ENCODE results near the gene SAMD10. TPM values are rescaled to one million over a fixed set of nuclear protein-coding genes. Genes with fewer than 3 reads are reported as not detected.

Gene SAMD10
- polyA plus RNA-seq, 3 donors = 0.34 to 2.4 (median 0.67) TPM

GRCh38 chr20:64000906-64001305 is 21.5 kb upstream of the SAMD10 start:
- Mint-ChIP-seq H3K27ac (no peak overlapping the region), H3K27me3 (ENCODE audit: low read depth in 3 of 3) (no peaks in the 10 kb centered on the region), H3K4me1 (no peaks in the 10 kb centered on the region), H3K9me3 (no peaks in the 10 kb centered on the region), H3K4me3 (no peak overlapping the region), H3K36me3 (peaks cover 78 to 99% of the 10 kb centered on the region in 2 donors)
- Histone ChIP-seq H2AFZ (ENCODE audit: insufficient read depth, low read depth, low read length, poor library complexity, severe bottlenecking) (no peak overlapping the region), H3K4me2 (replicated peaks; ENCODE audit: extremely low read depth, low read length, poor library complexity, severe bottlenecking) (no peak overlapping the region), H3K36me3 (replicated peaks in 1 of 2; ENCODE audit: control insufficient read depth in 1 of 2, insufficient read depth in 2 of 2, low read length in 2 of 2) (peaks cover 80 to 98% of the 10 kb centered on the region in 2 donors), H3K4me3 (replicated peaks in 1 of 3; ENCODE audit: low read depth in 2 of 3, low read length in 3 of 3) (no peak overlapping the region), H4K20me1 (ENCODE audit: insufficient read depth, low read length) (peaks cover 22% of the 10 kb centered on the region), H3K79me2 (ENCODE audit: insufficient read depth, low read length) (no peaks in the 10 kb centered on the region), H3K4me1 (ENCODE audit: control insufficient read depth in 1 of 2, insufficient read depth in 2 of 2, low read length in 2 of 2) (no peaks in the 10 kb centered on the region), H3K27me3 (ENCODE audit: control insufficient read depth in 2 of 2, insufficient read depth in 2 of 2, low read length in 2 of 2) (no peaks in the 10 kb centered on the region), H3K27ac (ENCODE audit: low read depth in 1 of 2, low read length in 2 of 2) (no peak overlapping the region), H3K9ac (ENCODE audit: insufficient read depth, low read length, poor library complexity, severe bottlenecking) (no peak overlapping the region), H3K9me3 (replicated peaks in 1 of 2; ENCODE audit: control insufficient read depth in 1 of 2, insufficient read depth in 1 of 2, low read length in 2 of 2) (no peaks in the 10 kb centered on the region)
- intact Hi-C loops (cut with micrococcal nuclease) = no loop called here
- WGBS (ENCODE audit: insufficient coverage) = 97% methylated on average over 10 of the region's 12 CpGs
- no peak for TF ChIP-seq CTCF (IDR thresholded peaks at IDR 0.05)
- no peak for DNase-seq

- no peak overlapping the region for H3K4me2 ChIP-seq (replicated peaks; ENCODE audit: extremely low read depth, low read length, poor library complexity, severe bottlenecking)
- Mint-ChIP-seq H3K27ac (peak overlapping the region in 1 of 7 donors; percentile 37), H3K27me3 (ENCODE audit: low read depth in 3 of 3) (peaks cover 0 to 7% (median 7%) of the 10 kb centered on the region in 3 donors), H3K36me3 (peaks cover 47 to 52% of the 10 kb centered on the region in 2 donors), H3K4me1 (peaks cover 32% of the 10 kb centered on the region), H3K4me3 (no peak overlapping the region), H3K9me3 (no peaks in the 10 kb centered on the region)
- TF ChIP-seq CTCF (IDR thresholded peaks at IDR 0.05) = no peak
- no peaks in the 10 kb centered on the region for H3K9me3 ChIP-seq (replicated peaks in 1 of 2; ENCODE audit: control insufficient read depth in 1 of 2, insufficient read depth in 1 of 2, low read length in 2 of 2)
- intact Hi-C loops (cut with micrococcal nuclease) = loop anchor here (5.0 to 10.0 kb wide), 3 partner anchors 79 to 1838 kb away; partner anchors contain the start of genes PSMA7 (in 1 of the 2), PTK6 (in 1 of the 2), SS18L1 (in 1 of the 2) and TCEA2 (in 1 of the 2)
- no peak overlapping the region for H3K9ac ChIP-seq (ENCODE audit: insufficient read depth, low read length, poor library complexity, severe bottlenecking)
- no peak for DNase-seq
- 95% methylated on average over 13 of the region's 14 CpGs for WGBS (ENCODE audit: insufficient coverage)
- H3K27ac ChIP-seq (ENCODE audit: low read depth in 1 of 2, low read length in 2 of 2) = no peak overlapping the region
- H2AFZ ChIP-seq (ENCODE audit: insufficient read depth, low read depth, low read length, poor library complexity, severe bottlenecking) = no peak overlapping the region
- peaks cover 29 to 39% of the 10 kb centered on the region in 2 donors for H3K4me1 ChIP-seq (ENCODE audit: control insufficient read depth in 1 of 2, insufficient read depth in 2 of 2, low read length in 2 of 2)
- H4K20me1 ChIP-seq (ENCODE audit: insufficient read depth, low read length) = no peaks in the 10 kb centered on the region
- H3K79me2 ChIP-seq (ENCODE audit: insufficient read depth, low read length) = peaks cover 23% of the 10 kb centered on the region
- no peak overlapping the region for H3K4me3 ChIP-seq (replicated peaks in 1 of 3; ENCODE audit: low read depth in 2 of 3, low read length in 3 of 3)
- peaks cover 40 to 56% of the 10 kb centered on the region in 2 donors for H3K36me3 ChIP-seq (replicated peaks in 1 of 2; ENCODE audit: control insufficient read depth in 1 of 2, insufficient read depth in 2 of 2, low read length in 2 of 2)
- peaks cover 0 to 5% of the 10 kb centered on the region in 2 donors for H3K27me3 ChIP-seq (ENCODE audit: control insufficient read depth in 2 of 2, insufficient read depth in 2 of 2, low read length in 2 of 2)
These were observed 3.5 kb upstream of the SAMD10 start for GRCh38 chr20:63982937-63983336.
